Smooth muscle cell (in vitro differentiated cells): Measurements from ENCODE around the gene PNO1. TPM values are rescaled to one million over a fixed set of nuclear protein-coding genes. Genes with fewer than 3 reads are reported as not detected.

Source experiments
- DNase-seq: peaks from one replicate; lab custom pipeline; 2025; ENCODE audit not compliant: unreplicated experiment; lab: John Stamatoyannopoulos, UW
- H2AFZ ChIP-seq: fragments of 200-600 bp; sonication (generic); 2 replicates; pipeline ENCODE4 v1.6.0; 2016; ENCODE audit warnings: antibody characterized with exemption, low read depth, mild to moderate bottlenecking
- H3F3A ChIP-seq: fragments of 200-600 bp; sonication (generic); 2 replicates; pipeline ENCODE4 v1.6.0; 2017; ENCODE audit warnings: antibody characterized with exemption, low read depth
- H3K27ac ChIP-seq: fragments of 200-600 bp; sonication (generic); 2 replicates; pipeline ENCODE4 v1.5.1; 2016; ENCODE audit warnings: low read depth, mild to moderate bottlenecking
- H3K27me3 ChIP-seq: fragments of 200-600 bp; sonication (generic); 2 replicates; pipeline ENCODE4 v1.6.1; 2016; ENCODE audit warnings: low read depth, mild to moderate bottlenecking
- H3K36me3 ChIP-seq: fragments of 200-600 bp; sonication (generic); 2 replicates; pipeline ENCODE4 v1.5.1; 2016; ENCODE audit warnings: low read depth
- H3K4me1 ChIP-seq: fragments of 200-600 bp; sonication (generic); 2 replicates; pipeline ENCODE4 v1.5.1; 2016; ENCODE audit warnings: low read depth
- H3K4me2 ChIP-seq: fragments of 200-600 bp; sonication (generic); 2 replicates; pipeline ENCODE4 v1.6.0; 2016; ENCODE audit warnings: mild to moderate bottlenecking
- H3K4me3 ChIP-seq: fragments of 200-600 bp; sonication (generic); 2 replicates; pipeline ENCODE4 v1.5.1; 2016; ENCODE audit warnings: mild to moderate bottlenecking
- H3K79me2 ChIP-seq: fragments of 200-600 bp; sonication (generic); 2 replicates; pipeline ENCODE4 v1.6.0; 2016; ENCODE audit warnings: low read depth, mild to moderate bottlenecking
- H3K9ac ChIP-seq: fragments of 200-600 bp; sonication (generic); 2 replicates; pipeline ENCODE4 v1.6.0; 2016; ENCODE audit warnings: low read depth
- H3K9me3 ChIP-seq: fragments of 200-600 bp; sonication (generic); replicated peaks from 2 replicates; pipeline ENCODE4 v1.5.1; 2016; ENCODE audit warnings: low read depth
- H4K20me1 ChIP-seq: fragments of 200-600 bp; sonication (generic); 2 replicates; pipeline ENCODE4 v1.6.0; 2016; ENCODE audit warnings: low read depth
- CTCF ChIP-seq: fragments of 200-600 bp; sonication (generic); IDR thresholded peaks from 2 replicates; pipeline ENCODE4 v1.5.1; 2017; ENCODE audit warnings: borderline replicate concordance, mild to moderate bottlenecking, antibody characterized with exemption; ENCODE audit not compliant: insufficient read depth, poor library complexity, severe bottlenecking
- WGBS: methylation state at CpG from one replicate; pipeline ENCODE4 v1.1.7; 2016; ENCODE audit warnings: low lambda C conversion rate; 5-methylcytosine and 5-hydroxymethylcytosine counted together
- polyA plus RNA-seq: library from polyadenylated mRNA; unstranded; fragments of >200 nt; fragmentation: Nextera tagmentation; extraction: Ambion mirVana; gene quantifications from 2 replicates; pipeline ENCODE4 v1.2.1, GENCODE V29; 2016
- total RNA-seq: library from RNA; depleted of rRNA; stranded (reverse); fragments of >200 nt; gene quantifications from 2 replicates; pipeline ENCODE4 v1.2.3, GENCODE V29; 2014

Gene PNO1
- total and polyA plus RNA-seq, 2 experiments from 2014 or later = 12.9 to 19.2 TPM

- WGBS = 66% methylated on average over 2 of the region's 2 CpGs
- H3K27ac ChIP-seq = peak overlapping the region; percentile 21
- H4K20me1 ChIP-seq = peaks cover 100% of the 10 kb centered on the region
- peak overlapping the region; percentile 15 for H3K4me2 ChIP-seq
- no peak overlapping the region for H3K4me3 ChIP-seq
- no peak for TF ChIP-seq CTCF
- H3K4me1 ChIP-seq = no peaks in the 10 kb centered on the region
- DNase-seq = no peak
- H2AFZ ChIP-seq = no peak overlapping the region
- no peak overlapping the region for H3K9ac ChIP-seq
- no peaks in the 10 kb centered on the region for H3K27me3 ChIP-seq
- H3K36me3 ChIP-seq = no peaks in the 10 kb centered on the region
- H3K9me3 ChIP-seq = no peaks in the 10 kb centered on the region
- H3K79me2 ChIP-seq = peaks cover 98% of the 10 kb centered on the region
- no peaks in the 10 kb centered on the region for H3F3A ChIP-seq
Observed at GRCh38 chr2:68216454-68217310, 59.0 kb downstream of the PNO1 start.

DNA sequence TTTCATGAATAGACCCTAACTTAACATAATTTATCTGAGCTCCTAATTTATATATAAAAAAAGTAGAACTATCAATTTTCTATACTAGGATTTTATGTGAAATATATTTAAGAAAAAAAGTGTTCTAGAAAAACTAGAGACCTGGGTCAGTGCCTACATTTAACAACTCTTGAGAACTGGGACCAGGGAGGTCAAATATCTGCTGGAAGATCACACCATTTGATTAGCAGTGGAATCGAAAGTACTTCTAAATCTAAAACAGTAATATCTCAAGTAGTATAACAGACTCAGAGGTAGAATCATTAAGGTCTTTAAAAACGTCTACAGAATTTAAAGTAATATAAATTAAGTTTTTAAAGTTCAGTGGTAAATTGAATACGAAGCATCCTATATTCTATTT is 60.0 kb downstream of the PNO1 start:
- WGBS = 80% methylated on average over 3 of the region's 3 CpGs
- H3K27ac ChIP-seq = peak overlapping the region; percentile 25
- H3K4me1 ChIP-seq = no peaks in the 10 kb centered on the region
- no peak overlapping the region for H3K4me2 ChIP-seq
- H3K9me3 ChIP-seq = no peaks in the 10 kb centered on the region
- H3K27me3 ChIP-seq = no peaks in the 10 kb centered on the region
- DNase-seq = no peak
- H4K20me1 ChIP-seq = peaks cover 100% of the 10 kb centered on the region
- no peak for TF ChIP-seq CTCF
- H3K79me2 ChIP-seq = peaks cover 100% of the 10 kb centered on the region
- no peaks in the 10 kb centered on the region for H3K36me3 ChIP-seq
- H2AFZ ChIP-seq = no peak overlapping the region
- H3K9ac ChIP-seq = no peak overlapping the region
- H3F3A ChIP-seq = no peaks in the 10 kb centered on the region
- no peak overlapping the region for H3K4me3 ChIP-seq

- Histone ChIP-seq H4K20me1 (peaks cover 100% of the 10 kb centered on the region), H3K27me3 (no peaks in the 10 kb centered on the region)
Observed at GRCh38 chr2:68218343-68218901, 60.7 kb downstream of the PNO1 start.

More at GRCh38 chr2:68218343-68218901, 60.7 kb downstream of the PNO1 start:
- Histone ChIP-seq H3K9me3 (no peaks in the 10 kb centered on the region), H3K4me2 (no peak overlapping the region), H3K4me3 (no peak overlapping the region), H2AFZ (no peak overlapping the region), H3K27ac (no peak overlapping the region), H3K9ac (no peak overlapping the region), H3K36me3 (no peaks in the 10 kb centered on the region), H3K79me2 (peaks cover 100% of the 10 kb centered on the region), H3K4me1 (peaks cover 2% of the 10 kb centered on the region), H3F3A (no peaks in the 10 kb centered on the region)
- TF ChIP-seq CTCF = no peak
- 92% methylated on average over 1 of the region's 1 CpG for WGBS
- no peak for DNase-seq
